CD4-positive, alpha-beta T cell treated with Interleukin-17A for 1 hour (primary cell): ENCODE results near the gene PRR22.
"Not testable (repeated sequence)": the region's sequence is repeated elsewhere in the genome, so short reads cannot be mapped to it uniquely, and the experiment has no call there.

Source experiments
- DNase-seq: peaks from one replicate; pipeline ENCODE4 v3.0.0-alpha.2; 2020

Gene PRR22

DNA sequence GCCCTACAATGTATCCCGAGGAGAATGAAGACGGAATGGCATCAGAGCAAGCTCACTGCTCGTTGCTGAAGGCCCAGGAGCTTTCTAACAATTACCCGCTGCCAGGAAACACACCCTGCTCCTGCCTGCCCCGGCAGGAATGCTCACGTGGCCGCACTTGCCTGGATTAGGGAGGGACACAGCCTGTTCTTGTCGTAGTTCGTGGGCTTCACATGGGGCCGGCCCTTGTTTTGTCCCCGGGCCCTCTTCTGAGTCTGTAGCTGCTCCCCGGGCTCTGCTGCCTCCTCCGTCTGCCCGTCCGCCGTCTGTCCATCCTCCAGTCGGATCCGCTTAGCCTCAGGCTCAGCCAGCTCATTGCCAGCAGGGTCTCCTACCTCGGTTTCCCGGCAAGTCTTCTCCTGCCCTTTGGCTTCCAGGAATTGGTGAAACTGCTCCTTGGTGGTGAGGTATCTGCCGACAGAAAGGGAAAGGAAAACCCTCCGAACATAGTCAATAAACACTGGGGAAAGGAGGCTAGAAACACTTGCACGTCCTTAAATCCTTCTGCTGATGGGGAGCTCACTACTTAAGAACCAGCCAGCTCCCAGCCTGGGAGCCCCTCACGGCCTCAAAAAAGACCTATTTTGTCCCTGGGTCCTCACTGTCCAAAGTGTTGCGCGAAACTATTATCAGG, 5.5 kb upstream of the PRR22 start:
- DNase-seq: no peak

GRCh38 chr19:5789351-5789761, 4.8 kb upstream of the PRR22 start:
- DNase-seq: no peak

DNA sequence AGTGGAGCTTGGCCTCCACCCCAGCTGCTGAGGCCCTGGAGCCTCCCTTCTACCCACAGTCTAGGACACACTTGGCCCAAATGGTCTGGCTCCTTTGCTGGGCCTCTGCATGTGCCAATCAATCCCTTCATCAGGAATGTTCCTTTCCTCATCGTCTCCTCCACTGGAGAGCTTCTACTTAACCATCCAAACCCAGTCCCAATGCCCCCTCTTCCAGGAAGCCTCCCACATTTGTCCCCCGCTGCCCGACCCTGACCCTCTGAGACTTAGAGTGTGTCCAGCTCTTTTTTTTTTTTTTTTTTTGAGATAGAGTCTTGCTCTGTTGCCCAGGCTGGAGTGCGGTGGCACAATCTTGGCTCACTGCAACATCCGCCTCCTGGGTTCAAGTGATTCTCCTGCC, 3.9 kb upstream of the PRR22 start:
- no peak for DNase-seq

GRCh38 chr19:5787409-5788182, 3.0 kb upstream of the PRR22 start:
- DNase-seq: no peak

DNA sequence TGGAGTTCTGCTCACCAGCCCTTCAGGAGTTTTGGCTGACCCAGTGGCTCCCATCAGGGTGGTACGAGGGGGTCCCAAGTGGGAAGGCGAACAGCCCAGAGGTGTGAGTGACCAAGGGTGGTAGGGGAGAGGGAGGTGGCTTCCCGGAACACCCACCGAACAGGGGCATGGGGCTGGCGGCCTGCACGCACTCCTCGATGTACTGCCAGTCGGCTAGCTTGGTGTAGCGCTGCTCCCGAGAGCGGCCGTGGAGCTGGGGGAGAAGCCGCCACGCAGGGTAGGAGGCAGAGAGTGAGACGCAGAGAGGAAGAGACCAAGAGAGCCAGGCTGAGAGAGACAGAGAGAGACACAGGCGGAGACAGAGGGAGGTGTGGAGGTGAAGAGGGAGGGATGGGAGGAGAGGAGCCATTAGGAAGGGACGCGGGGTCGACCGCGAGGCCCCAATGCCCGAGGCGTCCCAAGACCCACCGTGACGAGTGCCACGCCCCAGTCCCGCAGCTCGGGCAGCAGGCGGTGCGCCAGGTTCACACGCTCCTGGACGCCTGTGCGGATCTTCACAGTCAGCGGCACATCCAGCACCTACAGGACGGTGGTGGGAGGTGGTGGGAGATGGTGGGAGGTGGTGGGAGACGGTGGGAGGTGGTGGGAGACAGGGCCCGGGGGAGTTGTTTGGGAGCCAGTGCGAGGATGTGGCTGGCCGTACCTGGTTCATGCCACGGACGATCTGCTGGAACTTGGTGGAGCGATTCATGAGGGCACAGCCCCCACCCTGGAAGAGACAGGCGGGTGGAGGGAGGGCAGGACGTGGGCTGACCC, 2.3 kb upstream of the PRR22 start:
- no peak for DNase-seq

GRCh38 chr19:5785423-5785822, 877 bp upstream of the PRR22 start:
- DNase-seq: no peak

DNA sequence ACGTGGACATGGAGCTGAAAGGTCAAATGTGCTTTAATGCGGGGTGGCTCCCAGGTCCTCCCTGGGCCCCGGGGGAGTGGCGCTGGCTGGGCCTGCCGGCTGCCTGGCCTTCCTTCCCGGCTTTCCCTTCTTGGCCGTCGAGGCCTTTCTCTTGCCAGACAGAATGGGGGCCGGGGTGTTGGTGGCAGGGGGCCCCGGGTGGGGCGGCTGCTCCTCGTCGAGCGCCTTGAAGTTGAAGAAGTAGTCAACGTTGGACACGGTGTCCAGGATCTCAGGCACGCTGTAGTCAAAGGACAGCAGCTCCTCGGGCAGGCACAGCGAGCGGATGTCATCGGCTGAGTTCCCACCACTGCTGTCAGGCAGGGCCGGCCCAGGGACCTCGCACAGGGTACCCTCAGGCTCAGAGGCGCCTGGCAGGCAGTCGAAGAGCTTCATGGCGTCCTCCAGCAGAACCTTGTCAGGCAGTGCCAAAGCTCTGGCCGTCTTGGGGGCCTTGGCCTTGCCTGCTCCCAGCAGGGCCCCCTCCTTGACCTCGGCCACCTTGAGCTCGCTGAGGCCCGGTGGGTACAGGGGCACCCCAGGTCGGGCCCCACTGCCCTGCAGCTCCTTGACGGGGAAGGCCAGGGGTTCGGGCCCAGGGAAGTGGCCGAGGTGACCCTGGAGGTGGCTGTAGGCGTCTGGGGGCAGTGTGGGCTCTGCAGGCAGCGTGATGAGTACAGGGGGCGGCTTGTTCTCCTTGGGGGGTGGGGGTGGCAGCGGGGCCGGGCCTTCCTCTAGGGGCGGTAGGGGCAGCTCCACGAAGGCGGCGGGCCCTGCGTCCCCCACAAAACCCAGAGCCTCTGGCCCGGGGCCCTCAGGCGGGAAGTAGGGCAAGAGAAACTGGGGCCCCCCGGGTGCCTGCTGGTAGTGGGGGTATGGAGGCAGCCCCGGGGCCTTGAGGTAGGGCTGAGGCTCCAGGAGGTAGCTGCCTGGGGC, 1.3 kb downstream of the PRR22 start:
- no peak for DNase-seq

- no peak for DNase-seq
These were observed 2.2 kb downstream of the PRR22 start for GRCh38 chr19:5782322-5782721.

- DNase-seq: not testable (repeated sequence)
These were observed 3.6 kb downstream of the PRR22 start for GRCh38 chr19:5780916-5781315.

DNA sequence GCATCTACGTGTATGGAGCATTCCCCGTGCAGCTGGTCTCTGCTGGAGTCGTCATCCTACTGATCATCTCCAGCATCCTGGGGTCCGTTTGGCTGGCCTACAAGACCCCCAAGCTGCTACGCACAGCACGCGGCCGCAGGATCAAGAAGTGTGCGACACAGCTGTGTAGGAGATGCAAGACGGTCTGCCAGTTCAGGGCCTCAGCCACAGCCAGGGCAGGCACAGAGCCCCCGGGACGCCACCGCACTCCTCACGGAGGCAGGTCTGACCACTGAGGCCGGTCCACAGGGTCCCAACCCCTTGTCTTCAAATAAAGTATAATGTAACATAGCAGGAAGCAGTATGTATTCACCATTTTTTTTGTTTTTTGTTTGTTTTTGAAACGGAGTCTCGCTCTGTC, 6.1 kb downstream of the PRR22 start:
- no peak for DNase-seq

DNA sequence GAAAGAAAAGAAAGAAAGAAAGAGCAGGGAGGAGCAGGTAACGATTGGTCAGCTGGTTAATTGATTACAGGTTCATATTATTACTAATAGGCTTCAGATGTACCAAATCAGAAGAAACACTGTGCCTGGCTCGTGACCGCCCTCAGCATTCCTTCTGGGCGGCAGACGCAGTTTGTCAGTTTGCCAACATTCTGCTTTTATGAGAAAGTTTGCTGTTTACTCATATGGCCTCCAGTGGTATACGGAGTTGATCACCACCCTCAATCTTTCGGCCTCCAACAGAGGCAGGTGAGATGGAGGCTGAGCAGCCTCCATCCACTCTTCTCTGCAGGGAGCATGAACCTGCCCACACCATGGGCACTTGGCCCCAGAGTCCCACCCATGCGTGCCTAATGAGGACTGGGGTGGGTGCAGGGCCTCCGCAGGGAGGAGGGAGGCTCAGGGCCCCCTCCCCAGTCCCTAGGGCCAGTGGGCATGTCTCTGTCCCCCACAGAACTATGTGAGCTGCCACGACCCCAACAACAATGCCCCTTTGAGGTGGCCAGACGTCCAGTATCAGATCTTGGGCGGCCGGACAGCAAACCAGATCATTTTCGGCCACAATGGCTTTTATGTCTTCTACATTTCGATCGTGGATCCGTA, 8.8 kb downstream of the PRR22 start:
- no peak for DNase-seq

DNA sequence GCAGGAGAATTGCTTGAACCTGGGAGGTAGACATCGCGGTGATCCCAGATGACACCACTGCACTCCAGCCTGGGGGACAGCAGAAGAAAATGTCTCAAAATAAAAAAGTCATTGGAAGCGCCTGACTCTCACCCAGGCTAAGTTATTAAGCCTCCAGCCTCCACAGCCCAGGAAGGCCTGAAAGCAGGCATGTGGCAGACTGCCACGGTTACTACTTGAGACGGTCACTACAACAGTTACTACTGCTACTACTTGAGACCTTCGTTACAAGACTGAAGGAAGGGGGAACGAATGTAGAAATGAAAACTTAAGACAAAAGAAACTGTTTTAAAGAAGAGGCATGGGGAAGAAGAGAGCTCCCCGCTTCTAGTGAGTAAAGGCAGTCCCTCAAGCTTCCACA, 9.6 kb downstream of the PRR22 start:
- DNase-seq: no peak

GRCh38 chr19:5773276-5773675, 11.3 kb downstream of the PRR22 start:
- DNase-seq: no peak

GRCh38 chr19:5772416-5772815, 12.1 kb downstream of the PRR22 start:
- no peak for DNase-seq

DNA sequence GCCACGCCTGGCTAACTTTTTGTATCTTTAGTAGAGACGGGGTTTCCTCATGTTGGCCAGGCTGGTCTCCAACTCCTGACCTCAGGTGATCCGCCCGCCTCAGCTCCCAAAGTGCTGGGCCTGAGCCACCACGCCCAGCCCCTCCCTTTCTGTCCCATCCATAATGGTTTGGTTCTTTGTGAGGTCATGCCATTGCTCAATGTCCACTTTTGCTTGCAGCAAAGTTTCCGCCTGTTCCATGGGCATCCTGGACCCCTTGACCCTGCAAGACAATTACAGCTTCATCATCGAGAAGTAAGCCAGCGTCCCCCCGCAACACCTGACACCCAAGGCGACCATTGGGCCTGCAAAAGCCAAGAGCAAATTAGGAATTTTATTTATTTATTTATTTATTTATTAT, 16.6 kb downstream of the PRR22 start:
- DNase-seq: no peak

- no peak for DNase-seq
These were observed 19.3 kb downstream of the PRR22 start for GRCh38 chr19:5765220-5765619.

GRCh38 chr19:5762608-5763217, 21.8 kb downstream of the PRR22 start:
- no peak for DNase-seq

- no peak for DNase-seq
These were observed 30.8 kb downstream of the PRR22 start for GRCh38 chr19:5753743-5754142.

GRCh38 chr19:5751709-5752108, 32.8 kb downstream of the PRR22 start:
- no peak for DNase-seq

- no peak for DNase-seq
These were observed 35.0 kb downstream of the PRR22 start for GRCh38 chr19:5749505-5749904.

DNA sequence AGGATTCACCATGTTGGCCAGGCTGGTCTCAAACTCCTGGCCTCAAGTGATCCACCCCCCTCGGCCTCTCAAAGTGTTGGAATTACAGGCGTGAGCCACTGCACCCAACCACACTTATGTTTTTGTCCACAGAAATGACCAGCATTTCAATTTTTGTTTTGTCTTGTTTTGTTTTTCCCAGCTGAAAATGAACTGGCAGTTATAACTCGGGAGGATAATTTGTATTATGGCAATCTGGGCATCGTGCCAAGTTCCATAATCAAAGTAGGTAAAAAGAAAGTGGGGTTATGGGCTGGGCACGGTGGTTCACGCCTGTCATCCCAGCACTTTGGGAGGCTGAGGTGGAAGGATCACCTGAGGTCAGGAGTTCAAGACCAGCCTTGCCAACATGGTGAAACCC, 35.6 kb downstream of the PRR22 start:
- not testable (repeated sequence) for DNase-seq

GRCh38 chr19:5744999-5745398, 39.5 kb downstream of the PRR22 start:
- DNase-seq: not testable (repeated sequence)
